KMS-11 (cell line): ENCODE results near the gene USPL1.
A peak's percentile ranks its signal among the peaks of the same experiment; 100 is the strongest.

Experiments used
- H2AFZ ChIP-seq: fragments of 200-600 bp; sonication (generic); 2 replicates; pipeline ENCODE4 v1.6.1; 2016; ENCODE audit warnings: antibody characterized with exemption, mixed run types, low read depth
- H3K27ac ChIP-seq: fragments of 200-600 bp; sonication (generic); 2 replicates; pipeline ENCODE4 v1.6.1; 2016; ENCODE audit warnings: mild to moderate bottlenecking, mixed run types
- H3K27me3 ChIP-seq: fragments of 200-600 bp; sonication (generic); 2 replicates; pipeline ENCODE4 v1.6.1; 2017; ENCODE audit warnings: mild to moderate bottlenecking, low read depth, mixed run types, moderate library complexity; ENCODE audit not compliant: insufficient read depth
- H3K36me3 ChIP-seq: fragments of 200-600 bp; sonication (generic); 2 replicates; pipeline ENCODE4 v1.6.1; 2017; ENCODE audit warnings: mild to moderate bottlenecking, mixed run types; ENCODE audit not compliant: insufficient read depth
- H3K4me1 ChIP-seq: fragments of 200-600 bp; sonication (generic); 2 replicates; pipeline ENCODE4 v1.6.1; 2016; ENCODE audit warnings: mild to moderate bottlenecking, low read depth, mixed run types; ENCODE audit not compliant: poor library complexity, severe bottlenecking
- H3K4me2 ChIP-seq: fragments of 200-600 bp; sonication (generic); 2 replicates; pipeline ENCODE4 v1.7.0; 2016; ENCODE audit warnings: mild to moderate bottlenecking, mixed run types
- H3K4me3 ChIP-seq: fragments of 200-600 bp; sonication (generic); IDR thresholded peaks from 2 replicates; pipeline ENCODE4 v1.6.1; 2017; ENCODE audit warnings: low read depth, low read length, mixed read lengths; ENCODE audit not compliant: insufficient read depth
- H3K79me2 ChIP-seq: fragments of 200-600 bp; sonication (generic); 2 replicates; pipeline ENCODE4 v1.6.1; 2016; ENCODE audit warnings: low read depth, mixed run types; ENCODE audit not compliant: insufficient read depth
- H3K9ac ChIP-seq: fragments of 200-600 bp; sonication (generic); 2 replicates; pipeline ENCODE4 v1.6.1; 2016; ENCODE audit warnings: mild to moderate bottlenecking, mixed run types
- H4K20me1 ChIP-seq: fragments of 200-600 bp; sonication (generic); 2 replicates; pipeline ENCODE4 v1.6.1; 2016; ENCODE audit warnings: mild to moderate bottlenecking, mixed run types; ENCODE audit not compliant: insufficient read depth
- CTCF ChIP-seq: fragments of 200-600 bp; sonication (generic); conservative IDR thresholded peaks from 2 replicates; pipeline ENCODE4 v1.6.1; 2017; ENCODE audit warnings: low read depth, mild to moderate bottlenecking, antibody characterized with exemption, low read length, moderate library complexity, mixed read lengths

USPL1 gene

GRCh38 chr13:30607908-30608307, 9.8 kb upstream of the USPL1 start:
- Histone ChIP-seq H3K36me3 (no peaks in the 10 kb centered on the region), H3K27me3 (no peaks in the 10 kb centered on the region), H2AFZ (no peak overlapping the region), H3K79me2 (0 out of 2 replicates have a peak, but pooled peaks cover under 1% of the 10 kb centered on the region), H3K9ac (no peak overlapping the region), H3K4me3 (no peak overlapping the region), H3K27ac (no peak overlapping the region), H3K4me1 (peaks cover 34% of the 10 kb centered on the region), H3K4me2 (peak overlapping the region; percentile 36; the same call in 1 of the 2 replicates), H4K20me1 (no peaks in the 10 kb centered on the region)
- TF ChIP-seq CTCF, result no peak

GRCh38 chr13:30608364-30608763, 9.4 kb upstream of the USPL1 start:
- H3K4me2 ChIP-seq, result peak overlapping the region; percentile 36; the same call in 1 of the 2 replicates
- H3K79me2 ChIP-seq, result 0 out of 2 replicates have a peak, but pooled peaks cover 6% of the 10 kb centered on the region
- TF ChIP-seq CTCF, result no peak
- H3K27ac ChIP-seq, result no peak overlapping the region
- H4K20me1 ChIP-seq, result no peaks in the 10 kb centered on the region
- peaks cover 34% of the 10 kb centered on the region for H3K4me1 ChIP-seq
- no peak overlapping the region for H2AFZ ChIP-seq
- H3K27me3 ChIP-seq, result no peaks in the 10 kb centered on the region
- H3K36me3 ChIP-seq, result no peaks in the 10 kb centered on the region
- no peak overlapping the region for H3K9ac ChIP-seq
- H3K4me3 ChIP-seq, result no peak overlapping the region

GRCh38 chr13:30610311-30610710, 7.4 kb upstream of the USPL1 start:
- peaks cover 39% of the 10 kb centered on the region for H3K4me1 ChIP-seq
- no peak overlapping the region for H3K9ac ChIP-seq
- no peak for TF ChIP-seq CTCF
- no peak overlapping the region for H3K27ac ChIP-seq
- H3K4me3 ChIP-seq, result no peak overlapping the region
- no peak overlapping the region for H2AFZ ChIP-seq
- H3K36me3 ChIP-seq, result no peaks in the 10 kb centered on the region
- no peaks in the 10 kb centered on the region for H3K27me3 ChIP-seq
- H3K79me2 ChIP-seq, result peaks cover 22% of the 10 kb centered on the region; the same call in 1 of the 2 replicates
- no peaks in the 10 kb centered on the region for H4K20me1 ChIP-seq
- no peak overlapping the region for H3K4me2 ChIP-seq

- Histone ChIP-seq H3K27me3 (no peaks in the 10 kb centered on the region), H4K20me1 (no peaks in the 10 kb centered on the region), H3K36me3 (no peaks in the 10 kb centered on the region), H3K27ac (peak overlapping the region; percentile 94; the same call in 1 of the 2 replicates), H3K9ac (peak overlapping the region; percentile 89), H3K4me1 (peaks cover 24% of the 10 kb centered on the region), H3K4me2 (peak overlapping the region; percentile 91), H3K4me3 (no peak overlapping the region), H3K79me2 (peaks cover 58% of the 10 kb centered on the region), H2AFZ (peak overlapping the region; percentile 33; the same call in 1 of the 2 replicates)
- no peak for TF ChIP-seq CTCF
Measured at GRCh38 chr13:30615481-30615865, 2.2 kb upstream of the USPL1 start.
